DOHH2 (cell line): ENCODE measurements around the gene PSPN.

ENCODE experiments used
- H3F3A ChIP-seq: fragments of 200-600 bp; sonication (generic), shearing (Covaris generic); 2 replicates; pipeline ENCODE4 v1.6.0; 2016; ENCODE audit warnings: antibody characterized with exemption, mild to moderate bottlenecking; ENCODE audit not compliant: control insufficient read depth, insufficient read depth
- H3K27ac ChIP-seq: fragments of 200-600 bp; sonication (generic); 2 replicates; pipeline ENCODE4 v1.5.1; 2014; ENCODE audit warnings: low read depth, mild to moderate bottlenecking, low read length, moderate library complexity
- H3K27me3 ChIP-seq: fragments of 200-600 bp; sonication (generic); 2 replicates; pipeline ENCODE4 v1.6.1; 2014; ENCODE audit warnings: mild to moderate bottlenecking, low read length, mixed read lengths; ENCODE audit not compliant: control insufficient read depth
- H3K36me3 ChIP-seq: fragments of 200-600 bp; sonication (generic); 2 replicates; pipeline ENCODE4 v1.6.1; 2014; ENCODE audit warnings: mild to moderate bottlenecking, low read length, moderate library complexity, mixed read lengths; ENCODE audit not compliant: control insufficient read depth
- H3K4me1 ChIP-seq: fragments of 200-600 bp; sonication (generic); 2 replicates; pipeline ENCODE4 v1.6.1; 2014; ENCODE audit warnings: mild to moderate bottlenecking, low read length, mixed read lengths; ENCODE audit not compliant: control insufficient read depth
- H3K4me2 ChIP-seq: fragments of 200-600 bp; sonication (generic); 2 replicates; pipeline ENCODE4 v1.6.0; 2014; ENCODE audit warnings: mild to moderate bottlenecking, low read length, moderate library complexity
- H3K4me3 ChIP-seq: fragments of 200-600 bp; sonication (generic); 2 replicates; pipeline ENCODE4 v1.5.1; 2014; ENCODE audit warnings: mild to moderate bottlenecking, low read length, mixed read lengths
- H3K79me2 ChIP-seq: fragments of 200-600 bp; sonication (generic); 2 replicates; pipeline ENCODE4 v1.6.1; 2014; ENCODE audit warnings: mild to moderate bottlenecking, low read length, mixed read lengths; ENCODE audit not compliant: control insufficient read depth
- H3K9me2 ChIP-seq: fragments of 200-600 bp; sonication (generic); replicated peaks from 2 replicates; pipeline ENCODE4 v1.6.1; 2014; ENCODE audit warnings: mild to moderate bottlenecking, low read length, mixed read lengths; ENCODE audit not compliant: control insufficient read depth
- H3K9me3 ChIP-seq: fragments of 200-600 bp; sonication (generic); 2 replicates; pipeline ENCODE4 v1.6.1; 2014; ENCODE audit warnings: antibody characterized with exemption, low read length, mixed read lengths; ENCODE audit not compliant: control insufficient read depth, insufficient read depth
- H4K20me1 ChIP-seq: fragments of 200-600 bp; sonication (generic); 2 replicates; pipeline ENCODE4 v1.6.0; 2014; ENCODE audit warnings: low read depth, mild to moderate bottlenecking, antibody characterized with exemption, low read length, moderate library complexity; ENCODE audit not compliant: control insufficient read depth, insufficient read depth
- EZH2phosphoT487 ChIP-seq: fragments of 200-600 bp; sonication (generic); IDR thresholded peaks from 2 replicates; pipeline ENCODE4 v1.6.1; 2017; ENCODE audit warnings: borderline replicate concordance, mild to moderate bottlenecking, antibody characterized with exemption, low read length, moderate library complexity, mixed read lengths
- TF ChIP-seq, protein P1 (sequence below): fragments of 200-600 bp; sonication (generic); IDR thresholded peaks from one replicate; pipeline ENCODE4 v1.5.1; 2014; ENCODE audit warnings: antibody characterized with exemption, mild to moderate bottlenecking, low read depth, low read length; ENCODE audit not compliant: poor library complexity, severe bottlenecking

The PSPN gene

DNA sequence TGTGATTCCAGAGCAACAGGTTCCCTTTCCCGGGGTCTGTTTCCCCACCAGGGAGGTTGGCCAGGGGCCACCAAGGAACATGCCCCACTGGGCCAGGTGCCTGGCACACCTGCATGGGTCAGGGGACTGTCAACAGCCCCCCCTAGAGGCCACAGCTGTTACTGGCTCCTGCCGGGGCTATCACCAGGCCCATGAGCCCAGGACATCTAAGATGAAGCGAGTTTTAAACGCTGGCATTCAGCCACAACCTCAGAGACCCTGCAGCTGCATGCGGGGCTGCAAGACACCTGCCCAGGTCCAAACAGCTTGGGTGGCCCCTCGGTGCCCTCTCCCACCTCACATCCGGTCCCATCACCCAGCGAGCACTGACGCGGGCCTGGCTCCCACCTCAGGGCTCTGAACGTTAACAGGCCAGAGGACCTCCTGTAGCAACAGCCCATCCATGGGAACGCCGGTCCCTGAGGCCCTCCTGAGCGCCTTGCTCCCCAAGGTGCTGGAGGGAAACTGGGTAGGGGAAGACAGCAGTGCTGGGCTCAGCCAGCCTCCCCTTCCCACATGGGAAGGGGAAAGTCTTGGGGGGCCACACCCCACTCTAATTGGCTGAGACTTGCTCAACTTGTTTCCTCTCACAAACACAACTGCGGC lies 36.8 kb upstream of the PSPN start:
- Histone ChIP-seq H3K27ac (no peak overlapping the region), H4K20me1 (no peaks in the 10 kb centered on the region), H3K9me2 (no peaks in the 10 kb centered on the region), H3K4me3 (no peak overlapping the region), H3K27me3 (no peaks in the 10 kb centered on the region), H3F3A (peaks cover 11% of the 10 kb centered on the region), H3K4me1 (no peaks in the 10 kb centered on the region), H3K79me2 (no peaks in the 10 kb centered on the region), H3K36me3 (peaks cover 45% of the 10 kb centered on the region), H3K4me2 (no peak overlapping the region), H3K9me3 (no peaks in the 10 kb centered on the region)
- TF ChIP-seq, protein P1, sequence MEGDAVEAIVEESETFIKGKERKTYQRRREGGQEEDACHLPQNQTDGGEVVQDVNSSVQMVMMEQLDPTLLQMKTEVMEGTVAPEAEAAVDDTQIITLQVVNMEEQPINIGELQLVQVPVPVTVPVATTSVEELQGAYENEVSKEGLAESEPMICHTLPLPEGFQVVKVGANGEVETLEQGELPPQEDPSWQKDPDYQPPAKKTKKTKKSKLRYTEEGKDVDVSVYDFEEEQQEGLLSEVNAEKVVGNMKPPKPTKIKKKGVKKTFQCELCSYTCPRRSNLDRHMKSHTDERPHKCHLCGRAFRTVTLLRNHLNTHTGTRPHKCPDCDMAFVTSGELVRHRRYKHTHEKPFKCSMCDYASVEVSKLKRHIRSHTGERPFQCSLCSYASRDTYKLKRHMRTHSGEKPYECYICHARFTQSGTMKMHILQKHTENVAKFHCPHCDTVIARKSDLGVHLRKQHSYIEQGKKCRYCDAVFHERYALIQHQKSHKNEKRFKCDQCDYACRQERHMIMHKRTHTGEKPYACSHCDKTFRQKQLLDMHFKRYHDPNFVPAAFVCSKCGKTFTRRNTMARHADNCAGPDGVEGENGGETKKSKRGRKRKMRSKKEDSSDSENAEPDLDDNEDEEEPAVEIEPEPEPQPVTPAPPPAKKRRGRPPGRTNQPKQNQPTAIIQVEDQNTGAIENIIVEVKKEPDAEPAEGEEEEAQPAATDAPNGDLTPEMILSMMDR: peak; percentile 89
- TF ChIP-seq EZH2phosphoT487: no peak

DNA sequence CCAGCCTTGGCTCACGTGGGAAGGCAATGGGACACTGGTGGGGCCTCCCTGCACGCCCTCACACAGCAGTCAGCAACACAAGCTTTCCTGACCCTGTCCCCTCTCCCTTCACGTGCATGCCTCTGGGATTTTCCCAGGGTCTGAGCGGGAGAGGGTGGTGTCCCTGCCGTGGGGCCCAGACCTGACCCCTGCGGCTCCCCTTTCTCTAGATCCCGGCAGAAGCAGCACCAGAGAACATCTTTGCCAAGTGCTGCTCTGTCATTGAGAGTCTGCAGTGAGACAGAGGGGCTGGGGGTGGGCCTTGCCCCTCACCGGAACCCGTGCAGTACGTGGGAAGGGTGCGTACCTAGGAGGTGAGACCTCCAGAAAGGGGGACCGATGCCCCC lies 36.3 kb upstream of the PSPN start:
- no peak overlapping the region for H3K4me3 ChIP-seq
- no peak overlapping the region for H3K27ac ChIP-seq
- H3K27me3 ChIP-seq: no peaks in the 10 kb centered on the region
- no peaks in the 10 kb centered on the region for H4K20me1 ChIP-seq
- no peaks in the 10 kb centered on the region for H3K9me3 ChIP-seq
- TF ChIP-seq, protein P1: no peak
- no peak for TF ChIP-seq EZH2phosphoT487
- H3K36me3 ChIP-seq: peaks cover 39% of the 10 kb centered on the region
- no peaks in the 10 kb centered on the region for H3K4me1 ChIP-seq
- H3K79me2 ChIP-seq: no peaks in the 10 kb centered on the region
- H3F3A ChIP-seq: peaks cover 11% of the 10 kb centered on the region
- H3K4me2 ChIP-seq: no peak overlapping the region
- no peaks in the 10 kb centered on the region for H3K9me2 ChIP-seq

DNA sequence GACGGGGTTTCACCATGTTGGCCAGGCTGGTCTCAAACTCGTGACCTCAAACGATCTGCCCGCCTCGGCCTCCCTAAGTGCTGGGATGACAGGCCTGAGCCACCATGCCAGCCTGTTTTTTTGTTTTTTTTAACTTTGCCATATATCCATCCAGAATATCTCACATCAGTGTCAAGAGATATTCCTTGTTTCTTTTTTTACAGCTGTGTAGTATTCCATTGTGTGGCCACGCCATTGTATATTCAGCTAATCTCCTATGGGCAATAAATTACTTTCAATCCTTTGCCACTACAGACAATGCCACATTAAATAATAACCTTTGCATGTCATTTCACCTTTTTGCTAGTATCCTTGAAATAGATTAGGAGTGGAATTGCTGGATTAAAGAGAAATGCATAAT lies 33.6 kb upstream of the PSPN start:
- Histone ChIP-seq H3K9me3 (no peaks in the 10 kb centered on the region), H3K9me2 (no peaks in the 10 kb centered on the region), H3K4me1 (no peaks in the 10 kb centered on the region), H3K27ac (no peak overlapping the region), H3K4me3 (no peak overlapping the region), H3K36me3 (peaks cover 12% of the 10 kb centered on the region), H3K79me2 (no peaks in the 10 kb centered on the region), H3F3A (peaks cover 11% of the 10 kb centered on the region), H4K20me1 (no peaks in the 10 kb centered on the region), H3K4me2 (no peak overlapping the region), H3K27me3 (no peaks in the 10 kb centered on the region)
- TF ChIP-seq EZH2phosphoT487: no peak
- TF ChIP-seq, protein P1: no peak
